Activated T-helper 1 cell treated with anti-CD3 and anti-CD28 coated beads, Interleukin-2, amount 50 U/mL, for 16 hours (primary cell): ENCODE results near the gene CLIC6.

Experiments
- DNase-seq, 2 donors: peaks; one replicate each; pipeline ENCODE4 v3.0.0-alpha.2; 2020; ENCODE audit warnings: low read depth in 1 of 2, low spot score in 1 of 2

Gene CLIC6

GRCh38 chr21:34764715-34765284, 96.0 kb downstream of the CLIC6 start:
- DNase-seq, result no peak

- DNase-seq, result no peak
Measured at GRCh38 chr21:34765619-34766018, 96.8 kb downstream of the CLIC6 start.

- DNase-seq, result no peak
Measured at GRCh38 chr21:34766862-34767261, 98.1 kb downstream of the CLIC6 start.
